HG03280 (cell line): ENCODE results near the gene SLC37A3.
"Not testable (repeated sequence)": the region's sequence is repeated elsewhere in the genome, so short reads cannot be mapped to it uniquely, and the experiment has no call there.

ENCODE experiments used
- ATAC-seq: cut with Tn5 transposase; IDR thresholded peaks from one replicate; pipeline ENCODE4 v1.9.1; 2021; ENCODE audit warnings: mild to moderate bottlenecking, moderate library complexity; ENCODE audit not compliant: unreplicated experiment

The SLC37A3 gene

DNA sequence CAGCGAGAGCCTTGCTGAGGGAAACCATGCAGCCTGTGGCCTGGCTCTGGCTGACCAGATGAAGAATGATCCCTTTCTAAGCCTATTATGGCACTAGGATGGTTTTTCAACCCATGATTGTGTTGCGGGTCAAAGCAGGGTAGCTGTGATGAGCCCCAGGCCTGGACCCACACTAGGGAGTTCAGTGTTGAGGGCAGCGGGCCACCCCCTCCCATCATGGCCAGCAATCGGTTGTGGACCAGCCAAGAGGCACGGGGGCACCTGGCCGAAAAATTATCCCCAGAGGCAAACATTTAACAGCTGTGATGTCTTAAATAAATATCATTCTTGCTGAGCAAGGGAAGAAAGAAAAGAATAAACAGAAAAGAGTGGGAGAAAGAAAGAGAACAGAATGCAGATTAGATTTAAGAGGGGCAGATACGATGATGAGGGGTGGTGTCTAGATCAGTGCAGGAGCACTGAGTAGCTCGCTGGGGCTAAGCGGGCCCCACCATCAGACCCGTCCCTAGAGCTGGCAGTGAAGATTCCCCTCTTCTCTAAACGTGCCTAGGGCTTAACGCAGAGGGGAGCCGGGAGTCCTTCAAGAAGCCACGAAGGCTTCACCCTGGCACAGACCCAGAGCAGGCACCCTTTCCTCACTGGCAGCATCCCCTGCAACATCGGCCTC, 82.7 kb downstream of the SLC37A3 start:
- ATAC-seq, result no peak

DNA sequence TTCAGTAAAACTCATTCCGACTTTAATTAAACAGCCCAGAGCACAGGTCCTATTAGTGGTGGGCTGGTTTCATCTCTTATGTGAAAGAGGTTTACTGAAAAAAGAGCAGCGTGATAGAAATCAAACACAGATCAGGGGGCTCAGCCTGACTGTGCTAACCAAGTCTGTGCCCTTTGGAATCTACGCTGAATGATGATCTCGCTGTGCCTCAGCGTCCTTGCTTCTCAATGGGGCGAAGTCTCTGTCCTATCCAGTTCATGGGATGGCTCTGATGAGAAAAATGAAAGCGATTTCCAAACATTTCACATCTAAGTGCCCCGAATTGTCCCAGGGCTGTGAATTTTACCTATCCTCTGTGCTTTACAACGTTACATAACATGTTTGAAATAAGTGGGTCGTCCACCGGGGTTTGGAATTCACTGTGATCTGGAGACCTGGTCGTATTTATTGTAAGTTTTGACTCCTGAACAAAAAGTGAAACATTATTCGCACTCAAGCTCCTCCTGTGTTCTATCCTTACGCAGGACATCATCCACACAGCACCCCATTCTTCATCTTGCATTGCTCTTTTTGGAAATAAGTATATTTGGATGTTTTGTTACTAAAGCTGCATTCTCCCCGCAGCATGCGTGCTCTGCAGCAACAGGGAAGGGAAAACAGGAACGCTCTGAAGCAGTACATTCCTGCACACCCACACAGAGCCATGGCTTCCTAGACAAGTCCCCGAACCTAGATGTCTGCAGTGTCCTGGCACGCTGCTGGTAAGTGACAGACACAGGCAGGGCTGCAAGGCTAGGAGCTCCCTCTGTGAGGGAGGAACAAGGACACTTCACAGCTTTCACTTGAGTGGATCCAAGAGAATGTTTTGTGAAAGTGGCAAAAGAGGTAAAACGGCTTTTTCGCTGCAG, 83.5 kb downstream of the SLC37A3 start:
- no peak for ATAC-seq

DNA sequence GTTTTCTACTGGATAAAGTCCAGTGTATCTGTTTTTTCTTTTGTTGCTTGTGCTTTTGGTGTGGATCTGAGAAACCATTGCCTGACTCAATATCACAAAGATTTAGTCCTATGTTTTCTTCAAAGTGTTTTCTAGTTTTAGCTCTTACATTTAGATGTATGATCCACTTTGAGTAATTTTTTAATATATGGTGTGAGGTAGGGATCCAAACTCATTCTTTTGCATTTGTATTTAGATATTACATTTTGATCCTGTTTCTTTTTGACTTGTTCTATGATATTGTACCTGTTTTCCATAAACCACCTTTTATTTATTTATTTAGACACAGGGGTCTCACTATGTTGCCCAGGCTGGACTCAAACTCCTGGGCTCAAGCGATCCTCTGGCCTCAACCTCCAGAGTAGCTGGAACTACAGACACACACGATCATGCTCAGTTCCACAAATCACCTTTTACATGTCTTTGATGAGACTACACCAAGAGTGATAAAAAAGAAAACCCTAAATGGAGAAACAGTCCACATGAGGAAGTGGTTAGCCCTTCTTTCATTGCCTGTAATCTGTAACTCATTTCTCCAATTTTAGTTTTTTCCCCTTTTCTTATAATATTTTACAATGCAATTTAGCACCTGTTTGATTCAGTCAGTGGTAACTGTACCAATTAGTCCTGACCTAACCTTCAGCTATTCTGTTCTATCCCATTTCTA, 86.0 kb downstream of the SLC37A3 start:
- no peak for ATAC-seq

DNA sequence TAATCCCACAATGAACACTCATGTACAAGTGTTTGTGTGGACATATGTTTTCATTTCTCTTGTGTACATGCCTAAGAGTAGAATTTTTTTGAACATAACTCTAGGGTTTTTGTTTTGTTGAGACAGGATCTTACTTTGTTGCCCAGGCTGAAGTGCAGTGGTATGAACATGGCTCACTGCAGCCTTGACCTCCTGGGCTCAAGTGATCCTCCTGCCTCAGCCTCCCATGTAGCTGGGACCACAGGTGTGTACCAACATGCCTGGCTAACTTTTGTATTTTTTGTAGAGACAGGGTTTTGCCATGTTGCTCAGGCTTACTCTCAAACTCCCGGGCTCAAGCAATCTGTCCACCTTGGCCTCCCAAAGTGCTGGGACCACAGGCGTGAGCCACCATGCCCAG, 87.2 kb downstream of the SLC37A3 start:
- ATAC-seq, result not testable (repeated sequence)

DNA sequence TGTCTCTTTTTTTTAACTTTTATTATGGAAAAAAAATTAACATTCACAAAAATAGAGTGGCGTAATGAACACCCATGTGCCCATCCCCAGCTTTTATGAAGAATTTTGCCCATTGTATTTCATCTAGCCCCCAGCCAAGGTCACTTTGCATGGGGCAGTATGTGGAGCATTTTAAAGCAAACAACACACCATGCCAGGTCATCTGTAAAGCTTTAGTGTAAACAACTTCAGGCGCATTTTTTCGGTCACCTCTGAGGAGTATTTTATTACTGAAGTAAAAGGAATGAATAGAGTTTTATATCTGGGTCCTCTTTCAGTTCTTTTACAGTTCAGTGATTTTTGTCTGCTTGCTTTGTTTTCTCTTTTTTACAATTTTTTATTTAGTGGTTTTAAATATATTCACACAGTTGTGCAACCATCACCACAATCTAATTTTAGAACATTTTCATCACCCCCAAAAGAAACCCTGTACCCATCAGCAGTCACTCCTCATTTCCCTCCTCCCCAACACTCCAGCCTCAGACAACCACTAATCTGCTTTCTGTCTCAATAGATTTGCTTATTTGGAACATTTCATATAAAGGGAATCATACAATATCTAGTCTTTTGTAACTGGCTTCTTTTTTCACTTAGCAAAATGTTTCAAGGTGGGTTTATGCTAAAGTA, 87.9 kb downstream of the SLC37A3 start:
- ATAC-seq, result no peak

DNA sequence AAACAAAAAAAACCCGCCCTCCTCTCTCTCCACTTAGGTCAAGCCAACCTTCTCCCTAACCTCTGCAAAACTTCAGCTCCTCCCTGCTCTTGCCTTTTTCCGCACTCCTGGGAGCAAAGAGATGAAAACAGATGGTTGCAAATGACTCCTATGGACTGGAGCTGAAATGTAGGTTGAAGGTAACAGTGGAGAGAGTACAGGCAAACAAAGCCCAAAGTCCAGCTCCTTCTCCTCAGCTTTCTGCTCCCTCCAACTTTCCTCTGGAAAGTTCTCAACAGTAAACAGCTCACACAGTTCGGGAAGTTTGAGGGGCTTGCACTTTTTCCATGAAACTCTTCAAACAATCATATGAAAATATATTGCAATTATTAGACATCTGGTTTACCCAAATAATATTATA, 90.3 kb downstream of the SLC37A3 start:
- no peak for ATAC-seq

DNA sequence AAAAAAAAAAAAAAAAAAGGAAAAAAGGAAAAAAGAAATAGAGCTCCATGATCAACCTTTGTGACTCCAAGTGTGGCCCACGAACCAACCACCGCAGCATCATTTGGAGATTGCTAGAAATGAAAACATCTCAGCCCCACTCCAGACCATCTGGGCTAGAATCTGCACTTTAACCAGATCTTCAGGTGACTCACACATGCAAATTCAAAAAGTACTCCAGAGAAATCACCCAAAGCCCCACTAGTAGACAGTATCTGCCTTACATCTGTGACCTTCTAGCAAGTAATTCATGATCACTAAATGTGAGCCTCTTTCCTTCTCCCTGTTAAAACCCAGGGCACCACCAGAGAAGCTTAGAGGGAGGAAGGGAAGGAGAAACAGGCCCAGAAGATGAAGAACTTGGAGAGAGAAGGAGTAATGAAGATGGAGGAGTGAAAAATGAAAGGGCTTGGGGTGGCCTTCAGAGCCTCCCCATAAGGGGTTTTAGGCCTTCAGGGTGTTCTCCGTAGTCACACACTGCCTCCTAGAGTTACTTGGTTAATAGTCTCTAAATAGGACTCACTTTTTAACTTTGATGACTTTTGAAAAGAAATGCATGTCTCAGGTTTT, 94.0 kb downstream of the SLC37A3 start:
- peak; percentile 52 for ATAC-seq

DNA sequence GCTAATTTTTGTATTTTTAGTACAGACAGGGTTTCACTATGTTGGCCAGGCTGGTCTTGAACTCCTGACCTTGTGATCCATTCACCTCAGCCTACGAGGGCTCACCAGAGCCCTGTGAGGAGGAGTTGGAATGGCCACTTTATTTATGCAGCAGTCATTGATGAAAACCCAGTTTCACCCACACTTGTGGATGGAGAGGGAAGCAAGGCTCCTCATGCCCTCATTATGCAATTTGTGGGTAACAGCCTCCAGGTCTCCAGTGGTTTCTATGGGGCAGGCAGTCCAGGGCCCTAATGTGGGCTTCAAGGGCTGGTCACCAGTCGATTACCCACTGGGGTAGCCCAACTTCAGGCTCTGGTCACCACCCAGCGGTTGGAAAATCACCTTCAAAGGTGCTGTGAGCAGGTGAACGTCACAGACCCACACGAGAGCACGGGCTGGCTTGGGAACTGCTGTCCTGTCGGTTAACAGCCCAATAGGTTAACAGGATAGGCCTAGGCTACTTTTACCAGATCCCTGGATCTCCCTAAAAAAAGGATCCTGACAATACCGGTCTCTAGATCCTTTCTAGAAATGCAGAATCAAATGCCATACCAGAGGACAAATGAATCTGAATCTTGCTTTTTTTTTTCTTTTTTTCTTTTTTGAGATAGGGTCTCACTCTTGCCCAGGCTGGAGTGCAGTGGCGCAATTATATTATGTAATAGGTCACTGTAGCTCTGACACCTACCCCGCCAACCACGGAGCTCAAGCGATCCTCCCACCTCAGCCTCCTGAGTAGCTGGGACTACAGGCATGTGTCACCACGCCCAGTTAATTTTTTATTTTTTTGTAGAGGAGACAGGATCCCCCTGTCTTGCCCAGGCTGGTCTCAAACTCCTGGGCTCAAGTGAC, 97.8 kb downstream of the SLC37A3 start:
- ATAC-seq, result no peak

DNA sequence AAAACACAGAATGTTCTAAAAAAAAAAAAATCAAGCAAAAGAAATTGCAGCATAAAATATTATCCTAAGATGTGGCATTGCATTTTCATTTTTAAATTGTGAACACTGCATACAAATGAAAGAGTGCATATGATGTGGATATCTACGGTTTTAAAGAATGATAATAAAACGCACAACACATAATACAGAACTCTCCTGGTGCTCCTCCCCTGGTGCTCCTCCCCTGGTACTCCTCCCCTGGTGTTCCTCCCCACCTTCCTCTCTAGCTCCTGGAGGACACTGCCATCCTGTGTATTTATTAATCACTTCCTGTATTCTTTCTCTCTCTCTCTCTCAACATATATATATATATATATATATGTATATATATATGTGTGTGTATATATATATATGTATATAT, 100.1 kb downstream of the SLC37A3 start:
- no peak for ATAC-seq

DNA sequence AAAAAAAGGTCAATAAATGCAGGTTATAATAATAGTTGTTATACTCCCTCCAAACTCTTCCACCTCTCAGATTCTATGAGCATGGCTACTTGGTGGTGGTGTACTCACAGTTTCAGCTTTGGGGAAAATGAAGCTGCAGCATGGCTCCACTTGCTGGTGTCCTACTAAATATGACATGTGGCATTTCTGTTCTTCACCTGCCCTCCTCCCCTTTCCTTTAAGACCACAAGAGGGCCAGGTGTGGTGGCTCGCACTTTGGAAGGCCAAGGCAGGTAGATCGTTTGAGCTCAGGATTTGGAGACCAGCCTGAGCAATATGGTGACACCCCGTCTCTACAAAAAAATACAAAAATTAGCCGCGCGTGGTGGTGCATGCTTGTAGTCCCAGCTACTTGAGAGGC, 101.1 kb downstream of the SLC37A3 start:
- no peak for ATAC-seq

DNA sequence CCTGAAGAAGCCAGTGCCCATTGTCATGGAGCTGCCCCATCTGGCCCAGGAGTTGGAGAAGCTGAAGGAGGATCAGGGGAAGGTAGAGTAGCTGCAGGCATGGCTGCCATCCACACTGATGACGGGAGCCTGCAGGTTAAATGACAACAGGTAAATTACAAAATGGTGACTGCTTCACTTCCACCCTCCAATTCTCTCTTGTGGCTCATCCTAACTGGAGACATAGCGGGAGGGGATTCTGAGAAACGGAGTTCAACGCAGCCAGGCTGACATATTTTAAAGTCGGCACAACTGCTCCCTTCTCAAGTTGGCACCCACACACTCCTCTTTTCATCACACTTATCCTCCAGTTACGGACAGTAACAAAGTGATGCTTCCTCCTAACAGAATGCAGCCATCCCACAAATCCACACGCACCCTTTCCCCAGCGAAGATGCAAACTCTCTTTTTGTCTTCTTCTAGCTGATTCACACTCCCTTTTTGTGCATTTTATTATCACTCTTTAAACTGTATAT, 103.0 kb downstream of the SLC37A3 start:
- ATAC-seq, result no peak

DNA sequence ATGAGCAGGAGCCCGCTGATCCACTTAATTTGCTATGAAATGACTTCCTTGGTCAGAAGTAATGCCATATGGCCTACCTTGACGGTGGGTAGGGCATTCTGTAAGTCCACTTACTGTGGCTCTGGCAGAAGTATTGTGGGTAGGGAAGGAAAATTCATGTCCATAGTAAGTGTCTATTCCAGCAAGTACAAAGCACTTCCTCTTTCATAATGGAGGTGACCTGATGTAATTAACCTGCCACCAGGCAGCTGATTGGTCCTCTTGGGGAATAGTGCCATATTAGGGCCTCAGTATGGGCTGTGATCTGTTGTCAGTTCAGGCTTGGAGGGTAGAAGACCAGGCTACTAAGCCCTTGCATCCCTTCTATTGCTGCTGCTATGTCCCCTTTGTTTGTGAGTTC, 103.9 kb downstream of the SLC37A3 start:
- ATAC-seq, result no peak

DNA sequence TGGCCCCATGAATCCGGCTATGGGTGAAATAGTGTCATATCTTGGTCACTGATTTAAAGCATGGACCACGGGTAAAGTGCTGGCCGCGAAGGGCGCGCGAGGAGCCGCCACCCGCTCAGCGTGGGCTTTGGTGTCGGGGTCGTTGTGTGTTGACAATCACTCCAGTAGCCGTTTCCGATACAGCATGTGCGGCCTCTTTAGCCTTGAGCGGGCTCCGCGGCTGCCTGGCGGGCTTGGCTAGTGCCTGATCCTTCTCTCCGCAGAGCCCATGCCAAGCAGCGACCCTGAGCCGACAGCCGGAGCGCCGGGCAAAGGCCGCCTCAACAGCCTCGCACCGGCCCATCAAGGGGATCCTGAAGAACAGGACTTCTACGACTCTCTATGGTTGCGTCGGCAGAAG, 105.9 kb downstream of the SLC37A3 start:
- no peak for ATAC-seq

DNA sequence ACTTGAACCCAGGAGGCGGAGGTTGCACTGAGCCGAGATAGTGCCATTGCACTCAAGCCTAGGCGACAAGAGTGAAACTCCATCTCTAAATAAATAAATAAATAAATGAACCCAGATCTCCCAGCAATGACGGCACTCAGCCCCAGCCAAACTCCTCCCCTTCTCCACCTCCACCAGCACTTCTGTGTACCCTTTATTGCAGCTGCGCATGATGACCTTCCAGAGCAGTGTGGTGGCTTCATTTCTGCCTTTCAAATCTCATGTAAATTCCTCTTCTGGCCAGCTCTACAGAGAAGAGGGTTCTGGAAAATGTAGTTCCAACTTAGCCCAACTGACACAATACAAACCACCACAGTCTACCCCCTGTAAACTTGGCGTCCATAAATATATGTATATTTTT, 108.5 kb downstream of the SLC37A3 start:
- no peak for ATAC-seq

DNA sequence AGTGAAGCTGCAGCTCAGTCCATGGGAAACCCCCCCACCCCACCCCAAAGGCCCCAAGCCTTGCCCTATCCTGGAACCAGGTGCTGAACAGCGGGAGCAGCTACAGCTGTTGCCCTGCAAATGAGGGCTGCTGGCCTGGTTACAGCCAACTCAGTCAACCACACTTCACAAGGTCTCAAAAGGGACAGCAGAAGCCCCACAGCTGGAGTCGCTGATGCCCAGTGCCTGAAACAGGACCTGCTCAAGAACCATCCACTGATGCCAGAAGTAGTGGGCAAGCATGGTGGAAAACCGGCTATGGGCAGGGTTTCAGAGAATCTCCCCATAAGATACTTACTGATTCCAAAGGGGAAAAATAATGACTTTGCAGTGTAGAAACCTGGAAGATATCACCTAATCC, 110.3 kb downstream of the SLC37A3 start:
- ATAC-seq, result no peak

DNA sequence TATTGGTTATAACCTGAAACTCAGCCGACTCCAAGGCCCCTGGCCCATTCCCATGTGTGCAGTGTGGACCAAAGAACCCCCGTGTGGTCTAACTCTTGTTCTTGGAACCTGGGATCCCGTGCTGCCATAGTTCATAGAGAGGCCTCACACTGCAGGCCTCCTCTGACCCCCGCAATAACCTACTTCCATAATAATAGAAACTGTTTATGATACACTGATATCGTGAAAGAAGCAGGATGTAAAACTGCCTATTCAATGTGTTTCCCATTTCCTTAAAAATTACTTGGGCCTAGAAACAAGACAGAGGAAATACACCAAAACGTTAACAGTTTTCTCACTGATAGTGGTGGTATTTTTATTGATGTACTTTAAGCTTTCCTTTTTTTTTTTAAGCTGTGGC, 112.4 kb downstream of the SLC37A3 start:
- ATAC-seq, result no peak

DNA sequence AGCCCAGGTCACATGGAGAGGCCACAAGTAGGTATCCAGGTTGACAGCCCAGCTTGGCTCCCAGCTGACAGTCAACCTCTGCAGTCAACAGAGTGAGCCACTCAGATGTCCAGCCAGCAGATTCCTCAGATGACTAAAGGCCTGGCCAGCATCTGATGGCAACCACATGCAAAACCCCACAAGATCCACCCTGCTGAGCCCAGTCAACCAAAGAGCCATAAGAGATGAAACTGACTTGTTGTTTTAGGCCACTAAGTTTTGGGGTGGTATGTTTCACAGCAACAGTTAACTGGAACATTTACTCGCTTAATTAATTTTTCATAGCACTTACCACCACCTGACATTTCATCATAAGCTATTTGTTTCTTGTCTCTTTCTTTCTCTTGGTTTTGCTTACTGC, 114.3 kb downstream of the SLC37A3 start:
- no peak for ATAC-seq
